GM21390 (cell line): ENCODE data around the gene PLA2G4E.

Source experiments
- ATAC-seq: cut with Tn5 transposase; IDR thresholded peaks from one replicate; pipeline ENCODE4 v1.9.1; 2021; ENCODE audit not compliant: unreplicated experiment

PLA2G4E gene

DNA sequence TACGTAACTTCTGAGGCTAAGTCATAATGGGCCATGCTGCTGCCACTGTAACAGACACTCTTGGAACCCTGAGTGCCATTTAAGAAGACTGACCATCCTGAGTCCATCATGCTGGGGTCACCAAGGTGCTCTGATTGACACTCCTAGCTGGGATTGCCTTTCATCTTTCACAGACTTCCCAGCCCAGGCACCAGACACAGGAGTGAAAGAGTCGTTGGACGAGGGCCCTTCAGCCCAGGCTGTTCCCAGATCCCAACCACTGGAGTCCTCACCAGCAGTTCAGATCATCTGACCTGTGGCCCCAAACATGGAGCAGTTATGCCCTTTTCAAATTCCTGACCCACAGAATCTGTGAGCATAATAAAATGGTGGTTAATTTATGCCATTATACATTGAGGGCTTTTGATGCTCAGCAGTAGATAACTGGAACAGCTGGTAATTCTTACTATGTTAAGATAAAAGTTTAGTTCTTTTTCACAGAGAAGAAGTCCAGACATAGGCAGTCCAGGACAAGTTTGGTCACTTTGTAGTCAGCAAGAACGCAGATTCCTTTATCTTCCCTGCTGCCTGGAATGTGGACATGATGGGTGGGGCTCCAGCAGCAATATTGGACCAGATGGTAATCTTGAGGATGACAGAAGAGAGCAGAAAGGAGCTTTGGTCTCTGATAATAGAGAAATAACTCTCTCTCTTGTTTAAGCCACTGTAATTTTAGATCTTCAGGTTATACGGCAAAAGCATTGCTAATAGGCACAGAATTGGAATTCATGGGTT is 41.2 kb downstream of the PLA2G4E start:
- no peak for ATAC-seq

DNA sequence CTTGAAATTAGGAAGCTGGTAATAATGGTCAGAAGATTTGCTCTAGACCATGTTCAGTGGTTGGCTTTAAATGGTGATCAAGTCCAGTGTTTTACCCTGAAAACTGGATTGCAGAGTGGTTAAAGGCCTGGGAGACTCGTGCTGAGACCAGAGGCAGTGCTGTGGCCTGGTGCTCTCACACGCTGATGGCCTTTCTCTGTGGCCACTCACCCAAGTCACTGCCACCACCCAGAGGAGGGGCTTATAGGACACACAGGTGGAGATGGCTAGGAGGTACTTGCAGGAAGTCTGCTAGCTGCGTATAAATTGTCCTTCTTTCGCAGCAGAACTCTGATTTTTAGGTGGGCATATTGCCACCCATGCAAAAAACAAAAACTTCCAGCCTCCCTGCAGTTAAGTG is 42.3 kb downstream of the PLA2G4E start:
- ATAC-seq: no peak

DNA sequence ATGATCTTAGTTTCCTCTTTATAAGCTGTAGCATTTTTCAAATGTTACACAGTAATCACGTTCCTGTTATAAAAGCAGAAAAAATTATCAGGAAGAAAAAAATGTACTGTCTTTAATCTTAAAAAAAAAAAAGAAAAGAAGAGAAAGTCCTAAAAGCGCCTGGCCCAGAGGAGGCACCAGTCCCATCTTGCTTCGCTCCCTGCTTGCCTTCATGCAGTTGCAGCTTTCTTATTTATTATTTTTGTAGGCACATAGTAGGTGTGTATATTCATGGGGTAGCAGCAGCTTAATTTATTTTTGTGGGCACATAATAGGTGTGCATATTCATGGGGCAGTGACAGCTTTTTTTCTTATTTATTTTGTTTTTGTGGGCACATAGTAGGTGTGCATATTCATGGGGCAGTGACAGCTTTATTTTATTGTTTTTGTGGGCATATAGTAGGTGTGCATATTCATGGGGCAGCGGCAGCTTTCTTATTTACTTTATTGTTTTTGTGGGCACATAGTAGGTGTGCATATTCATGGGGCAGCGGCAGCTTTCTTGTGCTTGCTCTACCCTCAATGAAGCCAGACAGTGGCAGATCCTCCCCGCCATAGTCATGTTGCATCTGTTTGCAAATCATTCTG is 43.0 kb downstream of the PLA2G4E start:
- no peak for ATAC-seq

DNA sequence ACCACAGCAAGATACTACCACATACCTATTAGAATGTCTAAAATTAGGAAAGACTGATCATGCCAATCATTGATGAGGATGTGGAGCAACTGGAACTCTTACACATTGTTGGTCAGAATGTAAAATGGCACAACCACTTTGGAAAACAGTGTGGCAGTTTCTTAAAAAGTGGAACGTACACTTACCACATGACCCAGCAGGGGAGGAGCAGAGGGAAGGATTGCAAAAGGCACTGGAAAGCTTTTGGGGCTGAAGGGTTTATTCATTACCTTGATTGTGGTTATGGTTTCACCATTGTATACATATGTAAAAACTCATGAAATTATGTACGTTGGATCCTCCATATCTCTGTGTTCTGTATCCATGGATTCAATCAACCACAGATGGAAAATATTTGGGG is 45.2 kb downstream of the PLA2G4E start:
- no peak for ATAC-seq

DNA sequence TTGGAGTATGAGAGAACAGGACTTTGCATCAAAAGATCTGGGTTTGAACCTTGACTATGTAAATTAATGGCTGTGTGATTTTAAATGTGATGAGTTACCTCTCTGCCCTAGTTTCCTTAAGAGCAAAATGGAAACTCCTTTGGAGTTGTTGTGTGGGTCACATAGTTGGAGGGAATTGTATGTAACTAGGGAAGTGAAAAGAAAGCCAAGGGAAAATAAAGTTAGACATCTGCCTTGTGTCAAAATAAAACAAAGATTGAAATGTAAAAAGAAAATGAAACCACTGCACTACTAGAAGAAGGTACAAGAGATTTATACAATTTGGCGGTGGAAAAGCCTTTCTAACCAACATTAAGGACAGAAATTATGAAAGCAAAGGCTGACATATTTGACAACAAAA is 46.8 kb downstream of the PLA2G4E start:
- ATAC-seq: no peak

DNA sequence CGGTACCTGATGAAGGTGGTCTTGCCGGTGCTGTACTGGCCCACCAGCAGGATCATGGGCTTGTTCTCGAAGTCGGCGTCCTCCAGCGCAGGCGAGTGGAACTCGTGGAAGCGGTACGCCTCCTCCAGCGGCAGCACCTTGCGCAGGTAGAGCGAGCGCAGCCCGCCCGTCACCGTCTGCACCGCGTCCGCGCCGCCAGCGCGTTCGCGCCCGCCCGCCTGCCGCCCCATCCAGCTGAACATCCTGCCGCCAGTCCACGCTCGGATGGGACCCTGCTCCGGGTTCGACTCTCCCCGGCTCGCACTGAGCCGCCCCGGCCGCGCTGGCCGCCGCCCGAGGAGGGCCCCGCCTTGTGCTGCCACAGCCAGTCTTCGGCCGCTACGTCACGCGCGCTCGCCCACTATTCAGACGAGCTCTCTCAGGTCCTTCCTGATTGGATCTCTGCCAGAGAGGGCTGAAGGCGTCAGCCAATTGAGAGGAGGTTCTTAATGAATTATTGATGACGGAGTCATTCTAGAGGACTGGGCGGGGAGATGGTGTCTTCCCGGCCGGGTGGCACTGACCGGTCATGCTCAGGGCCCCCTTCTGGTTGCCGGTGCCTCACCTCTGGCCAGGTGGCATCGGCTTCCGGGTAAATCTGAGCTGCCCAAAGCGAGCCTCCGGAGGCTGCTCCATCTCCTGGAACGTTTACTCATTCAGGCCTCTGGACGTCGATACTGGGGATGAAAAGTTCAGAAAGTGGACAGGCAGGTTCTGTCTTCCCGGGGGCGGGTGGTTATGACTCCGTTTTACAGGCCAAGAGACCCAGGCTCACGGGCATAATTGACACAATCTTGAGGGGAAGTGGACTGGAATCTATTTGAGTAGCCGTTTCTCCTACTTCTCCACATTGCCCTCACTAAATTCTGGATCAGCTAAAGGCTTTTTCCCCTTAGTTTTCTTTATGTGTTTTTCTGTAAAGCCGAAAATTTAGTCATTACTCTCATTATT is 48.3 kb downstream of the PLA2G4E start, which contains the start of gene EHD4:
Gene EHD4 (minus strand): TSS at position 305 of the 990 bp plus-strand sequence. CDS start 63 bp downstream, at position 242.
- peak; percentile 72 for ATAC-seq

DNA sequence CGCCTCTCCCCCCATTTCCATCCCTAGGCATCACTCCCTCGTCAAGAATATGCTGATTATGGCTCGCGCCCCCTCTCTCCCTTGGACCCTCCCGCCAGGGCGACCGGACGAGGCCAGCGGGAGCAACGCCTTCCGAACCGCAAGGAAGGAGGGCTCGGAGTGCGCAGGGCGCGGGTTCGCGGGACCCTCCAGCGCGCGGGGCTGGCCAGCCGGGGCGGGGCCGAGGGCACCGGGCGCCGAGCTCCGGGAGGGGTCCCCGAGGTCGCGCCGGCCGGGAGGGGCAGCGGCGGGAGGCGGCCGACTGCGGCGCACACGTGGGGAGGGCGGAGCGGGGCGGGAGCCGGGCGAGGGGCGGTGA is 49.0 kb downstream of the PLA2G4E start:
- peak; percentile 22 for ATAC-seq

DNA sequence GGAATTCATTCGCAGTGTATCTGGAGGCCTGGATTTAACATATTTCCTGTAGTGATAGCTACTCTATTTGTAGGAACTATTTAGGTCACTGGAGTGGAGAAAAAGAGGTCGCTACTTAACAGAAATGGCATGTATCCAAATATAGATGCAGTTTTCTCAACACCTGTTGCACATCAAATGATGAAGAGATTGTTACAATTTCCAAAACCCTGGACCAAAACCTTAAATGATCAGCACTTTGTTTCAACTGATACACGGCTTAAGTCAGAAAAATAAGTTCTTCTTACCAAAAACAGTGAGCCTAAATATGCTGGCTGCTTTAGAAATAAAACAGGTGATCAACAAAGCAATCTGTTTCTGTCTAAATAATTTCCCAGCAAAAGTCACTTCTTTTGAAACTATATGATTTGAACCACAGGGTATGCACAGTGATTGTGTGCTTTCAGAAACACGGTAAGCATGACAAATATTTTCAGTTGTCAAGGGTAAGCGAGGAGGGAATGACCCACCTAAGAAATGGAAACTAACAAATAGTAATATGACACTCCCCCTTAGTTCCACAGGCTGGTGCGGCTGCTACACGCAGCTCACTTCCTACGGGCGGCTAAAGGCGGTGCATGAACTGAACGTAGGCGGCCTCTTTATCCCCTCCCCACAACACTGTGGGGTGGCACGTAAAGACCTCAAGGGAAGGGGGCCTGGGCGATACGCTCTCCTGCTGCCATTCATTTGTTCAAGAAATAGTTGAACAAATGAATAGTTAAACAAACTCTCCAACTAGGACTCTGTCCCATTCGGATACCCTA is 49.5 kb downstream of the PLA2G4E start:
- ATAC-seq: peak; percentile 47

DNA sequence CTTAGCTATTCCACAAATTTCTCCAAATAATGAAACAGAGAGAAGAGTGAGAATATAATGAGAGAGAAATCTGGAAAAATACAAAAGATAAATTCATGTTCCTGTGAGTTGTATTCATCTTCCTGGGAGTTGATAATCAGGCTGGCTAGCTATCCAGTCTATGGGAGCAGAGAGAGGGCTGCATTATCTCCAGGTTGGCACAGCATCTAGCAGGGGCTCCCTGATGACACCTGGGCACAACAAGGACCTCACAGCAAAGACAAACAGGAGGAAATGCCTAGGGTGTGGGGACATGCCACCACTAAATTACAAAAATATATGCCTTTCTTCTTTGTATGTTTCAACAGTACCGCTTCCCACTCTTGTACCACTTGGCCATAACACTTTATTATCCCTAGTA is 50.4 kb downstream of the PLA2G4E start:
- ATAC-seq: no peak

DNA sequence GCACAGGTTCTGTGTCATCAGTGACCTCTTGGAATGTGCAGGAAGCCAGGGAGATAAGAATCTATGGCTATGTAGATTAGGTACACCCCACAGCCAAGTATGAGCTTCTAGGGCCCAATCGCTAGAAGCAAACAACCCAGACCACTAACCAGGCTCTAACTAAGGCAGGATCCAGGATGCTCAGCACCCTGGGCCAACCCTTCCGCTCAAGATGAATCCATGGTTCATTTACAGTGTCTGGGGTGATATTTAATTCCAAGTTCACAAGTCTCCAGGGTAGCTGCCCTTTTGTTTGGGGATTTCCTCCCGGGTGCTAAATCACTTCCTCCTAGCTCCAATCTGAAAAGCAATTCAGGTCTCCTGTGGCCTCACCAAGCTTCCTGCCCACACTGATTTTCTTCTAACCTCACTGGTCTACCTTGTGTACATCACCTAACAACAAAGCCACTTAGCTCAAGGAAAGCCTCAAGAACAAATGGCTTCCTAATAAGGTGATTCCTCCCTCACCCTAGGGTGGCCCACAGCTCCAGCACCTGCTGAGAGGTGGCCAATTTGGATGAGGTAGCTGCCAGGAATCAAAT is 50.9 kb downstream of the PLA2G4E start:
- ATAC-seq: no peak

DNA sequence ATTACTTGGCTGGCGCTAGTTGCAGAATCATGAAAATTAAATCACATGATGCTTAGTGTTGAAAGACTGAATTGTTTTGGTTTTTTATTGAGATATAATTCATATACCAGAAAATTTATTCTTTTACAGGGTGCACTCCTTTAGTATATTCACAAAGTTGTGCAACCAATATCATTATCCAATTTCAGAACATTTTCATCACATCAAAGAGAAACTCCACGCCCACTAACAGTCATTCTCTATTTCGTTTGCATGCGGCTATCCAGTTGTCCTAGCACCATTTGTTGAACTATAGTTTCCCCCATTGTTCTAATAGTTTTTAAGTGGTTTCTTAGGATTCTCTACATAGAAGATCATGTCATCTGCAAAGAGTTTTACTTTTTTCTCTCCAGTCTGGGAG is 52.1 kb downstream of the PLA2G4E start:
- ATAC-seq: no peak

DNA sequence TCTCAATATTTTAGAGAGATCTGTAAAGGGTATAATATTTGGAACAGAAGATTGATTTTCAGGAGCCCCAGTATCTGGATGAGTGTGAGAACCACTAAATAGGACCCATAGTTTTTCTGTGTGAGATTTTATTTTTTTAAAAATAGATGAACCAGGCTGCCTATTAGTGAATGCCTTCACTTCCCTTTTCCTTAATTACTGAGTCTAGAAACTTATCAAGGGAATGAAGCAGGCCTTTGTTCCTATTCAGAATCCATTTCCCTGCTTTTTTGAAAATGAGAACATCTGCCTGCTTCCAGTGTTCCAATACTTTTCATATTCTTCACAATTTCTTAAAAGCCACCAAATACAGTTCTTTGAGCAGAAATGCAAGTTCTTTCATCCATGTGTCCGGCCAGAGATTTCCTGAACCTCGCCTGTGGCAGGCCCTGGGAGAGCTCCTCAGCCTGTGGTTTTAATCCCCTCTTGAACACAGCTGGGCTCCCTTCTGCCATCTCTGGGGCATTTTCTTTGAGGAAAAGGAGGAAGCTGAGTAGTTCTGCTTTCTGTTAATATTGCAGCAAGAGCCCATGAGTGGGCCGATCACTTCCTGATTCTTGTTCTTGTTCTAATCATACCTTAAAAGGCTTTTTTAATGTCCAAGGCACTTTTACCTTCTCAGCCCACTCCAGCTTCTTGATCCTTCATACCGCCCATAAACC is 53.2 kb downstream of the PLA2G4E start:
- no peak for ATAC-seq

DNA sequence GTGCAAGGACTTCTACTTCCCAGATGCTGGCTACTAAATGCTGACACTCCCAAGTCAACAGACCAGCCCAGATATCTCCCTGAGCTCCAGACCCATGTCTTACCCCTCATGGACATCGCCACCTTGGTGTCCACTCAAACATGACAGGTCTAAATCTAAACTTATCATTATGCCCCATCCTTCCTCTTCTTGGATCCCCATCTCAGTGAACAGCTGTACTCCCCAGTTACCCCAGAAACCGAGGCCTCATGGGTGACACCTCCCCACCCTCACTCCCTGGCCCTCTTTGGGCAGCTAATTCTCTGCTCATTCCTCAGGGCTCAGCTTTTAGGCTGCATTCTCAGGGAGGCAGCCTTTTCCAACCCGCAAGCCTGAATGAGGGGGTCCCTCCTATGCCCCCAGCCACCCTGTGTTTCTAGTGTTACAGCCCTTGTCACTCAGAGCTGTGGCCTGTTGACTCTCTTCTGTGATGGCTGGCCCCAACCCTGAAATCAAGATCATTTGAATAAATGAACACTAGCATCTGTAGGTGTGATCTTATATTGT is 53.8 kb downstream of the PLA2G4E start:
- ATAC-seq: no peak

DNA sequence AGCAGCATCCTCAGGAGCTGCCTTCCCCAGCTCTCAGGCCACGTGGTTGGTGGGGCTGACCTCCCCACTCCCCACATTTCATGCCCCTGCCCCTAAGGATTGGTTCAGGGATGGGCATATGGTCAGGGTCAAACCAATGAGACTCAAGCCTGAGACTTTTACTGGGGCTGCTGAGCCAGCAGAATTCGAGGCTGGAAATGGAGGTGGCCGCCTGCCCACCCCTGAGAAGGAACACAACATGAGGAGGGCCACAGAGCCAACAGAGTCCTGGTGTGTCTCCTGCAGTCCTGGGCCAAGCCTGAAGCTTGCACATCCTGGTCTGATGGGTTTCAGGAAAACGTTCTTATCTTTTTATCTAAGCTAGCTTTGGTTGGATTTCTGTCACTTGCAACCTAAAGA is 54.4 kb downstream of the PLA2G4E start:
- no peak for ATAC-seq

DNA sequence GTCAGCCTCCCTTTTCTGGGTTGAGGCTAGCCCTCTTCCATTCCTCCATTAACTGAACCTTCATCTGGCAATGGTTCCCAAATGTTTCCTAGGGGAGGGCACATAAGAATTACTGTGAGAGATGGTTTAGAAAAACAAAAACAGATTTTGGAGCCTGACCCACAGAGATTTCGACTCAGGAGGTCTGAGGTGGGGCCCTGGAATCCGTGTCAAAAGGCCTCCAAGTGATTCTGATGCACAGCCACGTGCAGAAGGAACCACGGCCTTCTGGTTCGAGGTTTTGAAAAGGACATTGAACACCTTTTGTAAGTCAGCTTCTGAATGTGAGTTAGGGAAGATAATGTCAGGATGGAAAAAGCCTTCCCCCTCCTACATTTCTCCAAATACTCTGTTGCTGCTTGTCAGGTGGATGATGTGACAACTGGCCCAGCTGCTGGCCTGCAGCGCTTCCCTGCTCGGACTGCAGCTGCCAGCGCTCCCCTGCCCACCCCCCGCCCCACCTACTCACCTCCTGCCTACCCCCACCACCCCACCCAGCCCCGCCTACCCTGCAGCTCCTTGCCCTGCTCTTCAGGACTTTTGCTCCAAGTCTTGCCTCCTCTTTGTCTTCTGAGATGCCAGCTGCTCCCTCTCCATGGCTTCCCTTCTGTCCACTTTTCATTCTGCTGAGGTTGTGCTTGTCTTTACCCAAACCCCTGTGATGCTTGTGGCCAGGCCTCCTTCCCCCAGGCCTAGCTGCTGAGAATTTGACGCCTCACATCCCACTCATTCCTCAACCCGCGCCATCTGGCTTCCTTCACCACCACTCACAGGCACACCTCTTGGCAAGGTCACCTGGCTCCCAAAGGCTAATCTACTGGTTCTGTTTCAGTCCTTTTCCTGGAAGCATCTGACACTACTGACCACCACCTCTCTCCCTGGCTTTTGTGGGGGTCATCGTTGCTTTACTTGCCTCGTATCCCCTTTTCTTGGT is 55.1 kb downstream of the PLA2G4E start:
- ATAC-seq: no peak

DNA sequence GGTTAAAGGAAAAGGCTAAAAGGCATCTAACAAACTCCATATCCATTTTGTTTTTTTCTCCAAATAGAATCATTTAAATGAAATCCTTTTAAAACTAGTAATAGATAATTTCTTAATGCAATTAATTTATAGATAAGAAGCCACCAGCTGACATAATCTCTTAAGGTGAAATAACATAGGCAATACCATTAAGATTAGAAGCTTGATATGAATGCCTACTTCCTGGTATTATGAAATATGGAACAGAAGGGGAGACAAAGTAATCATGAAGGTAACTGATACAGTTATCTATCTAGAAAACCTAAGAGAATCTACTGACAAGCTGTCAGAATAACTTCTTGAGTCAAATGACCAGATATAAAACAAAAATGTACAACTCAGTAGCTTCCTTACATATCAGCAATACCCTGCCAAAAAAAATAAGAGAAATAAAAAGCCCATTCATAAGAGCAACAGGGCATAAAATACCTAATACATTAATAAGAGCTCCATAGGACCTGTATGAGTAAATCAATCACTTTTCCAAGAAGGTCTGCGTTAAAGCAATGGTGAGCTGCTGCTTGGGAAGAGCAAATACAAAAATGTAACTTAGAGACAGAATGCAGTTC is 59.1 kb downstream of the PLA2G4E start:
- no peak for ATAC-seq

DNA sequence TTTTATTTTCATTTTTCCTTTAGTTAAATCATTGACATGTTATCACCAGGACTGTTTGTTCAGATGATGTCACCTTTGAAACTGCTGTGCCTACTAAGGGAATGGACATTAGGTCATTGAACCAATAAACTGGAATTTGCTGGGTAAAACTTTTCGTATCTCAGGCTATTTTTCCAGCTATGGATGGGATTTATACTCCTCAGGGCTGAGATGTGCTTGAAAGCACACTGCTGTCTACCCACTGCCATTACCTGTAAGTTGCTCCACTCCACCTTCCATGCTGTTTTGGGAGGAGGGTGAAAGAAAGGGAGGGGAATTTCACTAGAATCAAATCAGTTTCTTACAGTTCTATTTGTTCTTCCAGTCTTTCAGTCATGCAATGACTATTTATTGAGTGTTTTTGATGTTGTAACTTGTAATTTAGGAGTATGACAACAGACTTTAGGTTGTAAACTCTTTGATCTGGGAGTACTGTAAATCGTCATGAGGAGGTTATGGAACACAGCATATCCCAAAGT is 59.8 kb downstream of the PLA2G4E start:
- ATAC-seq: no peak

DNA sequence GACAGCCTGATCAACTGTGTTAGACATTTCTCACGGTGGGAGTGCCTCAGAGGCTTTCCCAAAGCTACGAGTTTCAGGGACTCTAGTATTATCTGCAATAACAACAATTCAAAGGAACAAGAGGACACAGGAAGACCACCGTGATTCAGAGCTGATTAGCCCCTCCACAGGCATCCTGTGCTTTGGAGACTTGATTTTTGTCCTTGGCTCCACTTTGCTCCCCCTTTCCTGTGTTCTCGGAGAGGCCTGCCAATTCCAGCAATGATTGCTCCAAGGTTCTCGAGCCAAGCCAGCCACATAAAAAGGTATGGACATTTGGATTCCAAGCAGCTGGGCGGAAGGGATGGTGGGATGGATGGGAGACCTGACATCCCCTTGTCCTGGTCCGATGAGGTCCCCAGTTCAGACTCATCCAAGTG is 62.8 kb downstream of the PLA2G4E start:
- no peak for ATAC-seq
